Mesendoderm (in vitro differentiated cells): Measurements from ENCODE around the gene GNAI1.

Source experiments
- DNase-seq: peaks from one replicate; pipeline ENCODE4 v3.0.0; 2013
- H2AK5ac ChIP-seq: 2 replicates; pipeline ENCODE4 v1.6.1; 2013; ENCODE audit warnings: low read length, inconsistent platforms
- H2BK120ac ChIP-seq: 2 replicates; pipeline ENCODE4 v1.6.1; 2013; ENCODE audit warnings: low read depth, mild to moderate bottlenecking, low read length, moderate library complexity, mixed read lengths
- H2BK15ac ChIP-seq: replicated peaks from 2 replicates; pipeline ENCODE4 v1.6.1; 2013; ENCODE audit warnings: low read depth, mild to moderate bottlenecking, moderate library complexity
- H2BK5ac ChIP-seq: 2 replicates; pipeline ENCODE4 v1.6.1; 2013; ENCODE audit warnings: low read length, inconsistent platforms
- H3K18ac ChIP-seq: 2 replicates; pipeline ENCODE4 v1.6.1; 2013; ENCODE audit warnings: mild to moderate bottlenecking, low read length, mixed read lengths
- H3K23ac ChIP-seq: one replicate; pipeline ENCODE4 v1.6.1; 2013; ENCODE audit warnings: low read length
- H3K27ac ChIP-seq: 2 replicates; pipeline ENCODE4 v1.5.1; 2013; ENCODE audit warnings: low read depth, mild to moderate bottlenecking, inconsistent platforms, low read length, moderate library complexity
- H3K27me3 ChIP-seq: 2 replicates; pipeline ENCODE4 v1.6.1; 2013; ENCODE audit warnings: low read length, control low read depth, mild to moderate bottlenecking, inconsistent platforms; ENCODE audit not compliant: insufficient read depth, poor library complexity
- H3K36me3 ChIP-seq: 2 replicates; pipeline ENCODE4 v1.6.1; 2013; ENCODE audit warnings: low read length, inconsistent platforms; ENCODE audit not compliant: control insufficient read depth, insufficient read depth
- H3K4ac ChIP-seq: one replicate; pipeline ENCODE4 v1.6.1; 2013; ENCODE audit warnings: low read depth, mild to moderate bottlenecking, low read length, moderate library complexity
- H3K4me1 ChIP-seq: 2 replicates; pipeline ENCODE4 v1.6.1; 2013; ENCODE audit warnings: low read depth, low read length, inconsistent platforms; ENCODE audit not compliant: control insufficient read depth
- H3K4me2 ChIP-seq: 2 replicates; pipeline ENCODE4 v1.6.1; 2013; ENCODE audit warnings: low read length
- H3K4me3 ChIP-seq: 2 replicates; pipeline ENCODE4 v1.5.1; 2013; ENCODE audit warnings: mild to moderate bottlenecking, low read length
- H3K56ac ChIP-seq: one replicate; pipeline ENCODE4 v1.6.1; 2013; ENCODE audit warnings: low read length
- H3K79me1 ChIP-seq: 2 replicates; pipeline ENCODE4 v1.6.1; 2013; ENCODE audit warnings: low read length, inconsistent platforms
- H3K79me2 ChIP-seq: 2 replicates; pipeline ENCODE4 v1.6.1; 2013; ENCODE audit warnings: mild to moderate bottlenecking, low read length; ENCODE audit not compliant: control insufficient read depth, insufficient read depth
- H3K9ac ChIP-seq: 2 replicates; pipeline ENCODE4 v1.6.1; 2013; ENCODE audit warnings: low read length, inconsistent platforms
- H4K5ac ChIP-seq: one replicate; pipeline ENCODE4 v1.6.1; 2013; ENCODE audit warnings: low read length
- H4K8ac ChIP-seq: one replicate; pipeline ENCODE4 v1.6.1; 2013; ENCODE audit warnings: low read depth, mild to moderate bottlenecking, control low read depth, low read length, moderate library complexity
- whole genome bisulfite sequencing: extraction: QIAGEN DNeasy Blood & Tissue Kit; methylation state at CpG from one replicate; pipeline ENCODE4 v1.1.7; 2013; ENCODE audit warnings: low lambda C conversion rate, missing lambda C conversion rate; ENCODE audit not compliant: insufficient coverage; ENCODE audit errors: extremely low coverage; 5-methylcytosine and 5-hydroxymethylcytosine counted together

Gene GNAI1

DNA sequence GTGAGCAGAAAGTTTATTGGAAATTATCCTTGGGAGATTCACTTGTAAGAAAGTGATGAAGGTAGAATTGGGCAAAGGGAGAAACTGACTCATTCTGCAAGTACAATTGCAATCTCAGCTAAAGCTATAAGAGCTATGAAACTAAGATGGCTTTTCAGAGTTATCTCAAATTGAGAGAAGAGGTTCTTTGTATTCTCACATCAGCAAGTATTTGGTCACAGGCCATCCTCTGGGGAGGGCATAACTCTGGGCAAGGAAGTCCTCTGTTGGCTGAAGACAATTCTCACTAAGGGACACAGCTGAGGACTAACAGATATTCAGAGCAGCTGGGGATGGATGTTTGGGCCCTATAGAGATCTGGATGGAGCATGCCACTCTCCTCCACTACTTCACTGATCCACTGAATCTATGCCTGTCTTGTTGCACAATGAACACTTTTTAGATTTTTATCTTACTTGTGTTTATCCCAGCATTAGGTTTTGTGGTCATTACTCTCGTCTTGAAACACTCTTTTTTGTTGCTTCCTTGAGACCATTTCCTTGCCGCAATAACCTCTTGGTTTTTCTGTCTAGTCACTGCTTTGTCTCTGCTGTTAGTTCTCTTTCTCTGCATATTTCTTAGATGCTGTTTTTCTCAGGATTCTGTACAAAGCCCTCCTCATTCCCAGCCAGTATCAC is 115.1 kb downstream of the GNAI1 start:
- WGBS, result no CpG with 5 or more reads among the region's 2 CpGs
- Histone ChIP-seq H3K4me3 (no peak overlapping the region), H3K9ac (no peak overlapping the region), H2AK5ac (no peak overlapping the region), H3K4ac (no peak overlapping the region), H3K27me3 (no peaks in the 10 kb centered on the region), H3K79me2 (no peaks in the 10 kb centered on the region), H3K56ac (no peak overlapping the region), H3K36me3 (no peaks in the 10 kb centered on the region), H2BK5ac (no peak overlapping the region), H3K4me2 (no peak overlapping the region), H3K27ac (no peak overlapping the region), H3K4me1 (no peaks in the 10 kb centered on the region), H2BK15ac (no peak overlapping the region), H3K79me1 (no peaks in the 10 kb centered on the region), H4K8ac (no peak overlapping the region), H2BK120ac (no peak overlapping the region), H3K18ac (no peak overlapping the region), H4K5ac (no peak overlapping the region), H3K23ac (no peak overlapping the region)
- no peak for DNase-seq

DNA sequence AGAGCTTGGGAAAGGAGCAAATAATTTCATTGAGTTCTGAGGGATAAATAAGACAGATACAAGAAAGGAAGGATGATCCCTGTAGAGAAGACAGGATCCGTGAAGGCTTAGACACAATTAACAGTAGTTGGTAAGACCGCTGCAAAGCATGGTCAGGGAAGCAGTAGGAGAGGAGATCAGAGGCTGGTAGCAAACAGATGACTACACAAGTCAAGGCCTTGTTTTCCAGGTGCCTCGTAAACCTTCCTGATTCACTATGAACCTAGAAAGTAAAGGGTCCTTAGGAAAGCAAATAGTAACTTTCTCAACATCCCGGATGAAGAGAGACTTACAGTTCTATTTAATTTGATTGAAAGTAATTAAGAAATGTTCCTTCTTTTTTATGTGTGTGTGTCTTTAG is 118.6 kb downstream of the GNAI1 start:
- H3K79me1 ChIP-seq, result no peaks in the 10 kb centered on the region
- H3K4me1 ChIP-seq, result no peaks in the 10 kb centered on the region
- no peaks in the 10 kb centered on the region for H3K27me3 ChIP-seq
- no peaks in the 10 kb centered on the region for H3K79me2 ChIP-seq
- no peak overlapping the region for H3K27ac ChIP-seq
- no peak overlapping the region for H4K5ac ChIP-seq
- no peak for DNase-seq
- H3K36me3 ChIP-seq, result no peaks in the 10 kb centered on the region
- H3K4ac ChIP-seq, result no peak overlapping the region
- H4K8ac ChIP-seq, result no peak overlapping the region
- H2BK5ac ChIP-seq, result no peak overlapping the region
- H3K9ac ChIP-seq, result no peak overlapping the region
- H3K56ac ChIP-seq, result no peak overlapping the region
- H2BK15ac ChIP-seq, result no peak overlapping the region
- H3K4me3 ChIP-seq, result no peak overlapping the region
- no peak overlapping the region for H3K4me2 ChIP-seq
- no peak overlapping the region for H2BK120ac ChIP-seq
- WGBS, result no CpG with 5 or more reads among the region's 4 CpGs
- H3K18ac ChIP-seq, result no peak overlapping the region
- no peak overlapping the region for H2AK5ac ChIP-seq
- H3K23ac ChIP-seq, result no peak overlapping the region

DNA sequence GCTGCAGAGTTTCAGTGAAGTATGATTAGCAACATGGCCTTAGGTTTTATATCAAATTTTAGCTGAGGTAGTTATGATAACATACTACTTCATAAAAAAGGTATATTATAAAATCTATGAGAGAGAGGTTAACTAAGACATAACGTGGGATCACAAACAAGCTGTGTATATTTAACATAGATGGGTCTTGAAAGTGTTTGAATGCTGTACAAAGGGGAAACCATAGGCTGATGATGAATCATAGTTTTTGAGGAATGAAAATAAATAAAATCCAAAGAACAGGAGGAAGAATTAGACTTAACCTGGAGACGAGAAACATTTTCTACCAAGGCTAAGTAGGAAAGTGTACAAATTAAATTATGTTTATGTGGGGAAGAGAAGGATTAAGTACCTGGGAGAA is 119.0 kb downstream of the GNAI1 start:
- H3K18ac ChIP-seq, result no peak overlapping the region
- H3K79me1 ChIP-seq, result no peaks in the 10 kb centered on the region
- no peaks in the 10 kb centered on the region for H3K36me3 ChIP-seq
- no peak overlapping the region for H3K27ac ChIP-seq
- DNase-seq, result no peak
- H4K5ac ChIP-seq, result no peak overlapping the region
- H3K4me1 ChIP-seq, result no peaks in the 10 kb centered on the region
- no peaks in the 10 kb centered on the region for H3K79me2 ChIP-seq
- no peak overlapping the region for H3K23ac ChIP-seq
- no peak overlapping the region for H3K4me3 ChIP-seq
- no peak overlapping the region for H3K9ac ChIP-seq
- no peak overlapping the region for H2BK120ac ChIP-seq
- no peak overlapping the region for H3K4ac ChIP-seq
- H2AK5ac ChIP-seq, result no peak overlapping the region
- no peak overlapping the region for H2BK5ac ChIP-seq
- no peak overlapping the region for H4K8ac ChIP-seq
- WGBS, result no CpG with 5 or more reads among the region's 2 CpGs
- no peak overlapping the region for H3K4me2 ChIP-seq
- no peak overlapping the region for H2BK15ac ChIP-seq
- H3K27me3 ChIP-seq, result no peaks in the 10 kb centered on the region
- no peak overlapping the region for H3K56ac ChIP-seq

DNA sequence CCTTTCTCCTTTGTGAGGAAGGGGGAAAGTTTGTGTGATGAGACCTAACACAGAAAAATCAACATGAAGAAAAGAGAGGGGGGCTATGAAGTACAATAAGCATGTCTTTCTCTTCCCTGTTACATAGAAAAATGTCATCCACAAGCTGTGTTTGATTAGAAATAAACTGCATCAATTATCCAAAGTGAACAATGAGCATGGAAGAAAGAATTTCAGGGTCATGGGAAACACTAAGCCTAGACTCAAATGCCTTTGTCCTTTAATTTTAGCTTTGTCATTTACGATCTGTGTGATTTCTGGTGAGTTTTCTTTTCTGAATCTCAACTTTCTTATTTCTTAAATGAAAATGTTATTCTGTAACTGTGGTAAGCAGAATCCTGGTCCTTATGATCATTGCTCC is 121.0 kb downstream of the GNAI1 start:
- H3K23ac ChIP-seq, result no peak overlapping the region
- H4K5ac ChIP-seq, result no peak overlapping the region
- H3K4me2 ChIP-seq, result no peak overlapping the region
- H3K27ac ChIP-seq, result no peak overlapping the region
- H3K4ac ChIP-seq, result no peak overlapping the region
- no peaks in the 10 kb centered on the region for H3K27me3 ChIP-seq
- no peak overlapping the region for H2BK15ac ChIP-seq
- no peak for DNase-seq
- H3K4me1 ChIP-seq, result no peaks in the 10 kb centered on the region
- no peak overlapping the region for H2BK120ac ChIP-seq
- H4K8ac ChIP-seq, result no peak overlapping the region
- H2AK5ac ChIP-seq, result no peak overlapping the region
- H2BK5ac ChIP-seq, result no peak overlapping the region
- no peaks in the 10 kb centered on the region for H3K79me1 ChIP-seq
- no CpG with 5 or more reads among the region's 1 CpG for whole genome bisulfite sequencing
- H3K56ac ChIP-seq, result no peak overlapping the region
- no peak overlapping the region for H3K9ac ChIP-seq
- H3K4me3 ChIP-seq, result no peak overlapping the region
- H3K18ac ChIP-seq, result no peak overlapping the region
- no peaks in the 10 kb centered on the region for H3K36me3 ChIP-seq
- no peaks in the 10 kb centered on the region for H3K79me2 ChIP-seq

DNA sequence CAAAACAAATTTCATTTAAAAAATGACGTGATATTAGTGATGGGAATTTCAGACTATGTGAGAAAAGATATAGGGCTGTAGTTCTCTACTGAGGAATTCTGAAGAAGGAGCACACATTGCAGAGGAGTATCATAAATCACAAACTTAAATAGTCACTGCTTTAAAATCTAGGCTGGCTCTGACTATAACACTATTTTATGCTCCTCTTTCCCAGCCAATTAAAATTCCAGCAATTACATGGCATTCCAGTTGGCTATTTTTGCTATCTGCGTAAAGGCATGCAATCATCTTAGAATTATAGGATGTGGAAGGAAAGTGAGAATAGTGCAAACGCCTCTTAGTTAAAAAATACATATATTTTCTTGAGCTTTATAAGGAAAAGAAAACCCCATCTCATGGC is 123.1 kb downstream of the GNAI1 start:
- no peak overlapping the region for H3K4me3 ChIP-seq
- H2BK15ac ChIP-seq, result no peak overlapping the region
- H4K5ac ChIP-seq, result no peak overlapping the region
- H3K79me2 ChIP-seq, result no peaks in the 10 kb centered on the region
- H3K79me1 ChIP-seq, result no peaks in the 10 kb centered on the region
- H3K4me2 ChIP-seq, result no peak overlapping the region
- no peaks in the 10 kb centered on the region for H3K27me3 ChIP-seq
- H2AK5ac ChIP-seq, result no peak overlapping the region
- H3K4ac ChIP-seq, result no peak overlapping the region
- H3K36me3 ChIP-seq, result no peaks in the 10 kb centered on the region
- H3K18ac ChIP-seq, result no peak overlapping the region
- DNase-seq, result no peak
- H3K9ac ChIP-seq, result no peak overlapping the region
- H3K23ac ChIP-seq, result no peak overlapping the region
- H2BK120ac ChIP-seq, result no peak overlapping the region
- H3K4me1 ChIP-seq, result no peaks in the 10 kb centered on the region
- no CpG with 5 or more reads among the region's 3 CpGs for WGBS
- no peak overlapping the region for H4K8ac ChIP-seq
- H3K56ac ChIP-seq, result no peak overlapping the region
- H3K27ac ChIP-seq, result no peak overlapping the region
- H2BK5ac ChIP-seq, result no peak overlapping the region

DNA sequence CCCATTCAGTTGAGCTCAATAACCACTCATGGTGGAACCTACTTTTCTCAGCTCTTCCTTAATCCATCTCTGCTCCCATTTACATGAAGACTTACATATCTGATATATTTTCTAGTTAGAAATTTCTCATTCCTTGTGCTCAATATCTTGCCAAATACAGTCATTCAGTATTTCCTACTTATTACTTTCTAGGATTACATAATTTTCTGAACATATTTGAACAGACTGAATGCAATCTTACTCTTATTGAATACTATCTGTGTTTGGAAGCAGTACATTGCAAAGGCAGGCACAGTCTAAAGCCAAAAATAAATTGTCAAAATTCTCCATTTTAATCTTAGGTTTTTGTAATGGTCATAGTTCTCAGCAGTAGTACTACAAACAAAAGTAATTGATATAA is 126.0 kb downstream of the GNAI1 start:
- Histone ChIP-seq H3K79me1 (no peaks in the 10 kb centered on the region), H3K56ac (no peak overlapping the region), H3K79me2 (no peaks in the 10 kb centered on the region), H4K8ac (no peak overlapping the region), H3K4me1 (no peaks in the 10 kb centered on the region), H3K4ac (no peak overlapping the region), H4K5ac (no peak overlapping the region), H3K4me3 (no peak overlapping the region), H2BK120ac (no peak overlapping the region), H3K4me2 (no peak overlapping the region), H3K27me3 (no peaks in the 10 kb centered on the region), H2BK15ac (no peak overlapping the region), H3K27ac (no peak overlapping the region), H3K23ac (no peak overlapping the region), H2AK5ac (no peak overlapping the region), H2BK5ac (no peak overlapping the region), H3K9ac (no peak overlapping the region), H3K36me3 (no peaks in the 10 kb centered on the region), H3K18ac (no peak overlapping the region)
- no peak for DNase-seq
